Aorta (tissue), 5 donors: ENCODE data around the gene TLCD4. TPM values are rescaled to one million over a fixed set of nuclear protein-coding genes. Genes with fewer than 3 reads are reported as not detected.
"Not testable (repeated sequence)": the region's sequence is repeated elsewhere in the genome, so short reads cannot be mapped to it uniquely, and the experiment has no call there.

Experiments
- ATAC-seq: fragments of 200-7000 bp; cut with Tn5 transposase; one replicate; pipeline ENCODE4 v1.9.1; 2022; ENCODE audit warnings: moderate library complexity; ENCODE audit not compliant: low FRiP score
- DNase-seq, 2 donors: peaks; one replicate each; pipeline ENCODE4 v3.0.0-alpha.2; 2020
- H3K27ac ChIP-seq, 2 donors: one replicate each; pipeline ENCODE4 v1.5.1; 2013; ENCODE audit warnings: low read length in 2 of 2, mild to moderate bottlenecking in 2 of 2, moderate library complexity in 2 of 2, control low read depth in 1 of 2, inconsistent platforms in 1 of 2, low read depth in 1 of 2
- H3K27me3 ChIP-seq, 2 donors: one replicate each; pipeline ENCODE4 v1.6.1; 2013; ENCODE audit warnings: control low read depth in 1 of 2, low read length in 1 of 2, mild to moderate bottlenecking in 1 of 2, moderate library complexity in 1 of 2; ENCODE audit not compliant: insufficient read depth in 2 of 2, control insufficient read depth in 1 of 2
- H3K36me3 ChIP-seq, 2 donors: one replicate each; pipeline ENCODE4 v1.6.1; 2013; ENCODE audit warnings: control low read depth in 1 of 2, low read length in 1 of 2, mild to moderate bottlenecking in 1 of 2; ENCODE audit not compliant: insufficient read depth in 2 of 2, control insufficient read depth in 1 of 2
- H3K4me1 ChIP-seq, 2 donors: one replicate each; pipeline ENCODE4 v1.6.1; 2013; ENCODE audit warnings: low read length in 2 of 2, control low read depth in 1 of 2, mild to moderate bottlenecking in 1 of 2, moderate library complexity in 1 of 2; ENCODE audit not compliant: insufficient read depth in 2 of 2, control insufficient read depth in 1 of 2
- H3K4me3 ChIP-seq, 2 donors: one replicate each; pipeline ENCODE4 v1.5.1; 2013; ENCODE audit warnings: low read length in 2 of 2, control low read depth in 1 of 2, mild to moderate bottlenecking in 1 of 2
- H3K9me3 ChIP-seq: one replicate; pipeline ENCODE4 v1.6.1; 2013; ENCODE audit warnings: mild to moderate bottlenecking, low read length; ENCODE audit not compliant: control insufficient read depth
- WGBS, 2 donors: extraction: QIAGEN DNeasy Blood & Tissue Kit; methylation state at CpG; one replicate each; pipeline ENCODE4 v1.1.7; 2013; 5-methylcytosine and 5-hydroxymethylcytosine counted together
- intact Hi-C, 2 donors: fragments of 100-400 bp; cut with DNase I; formaldehyde crosslinking; loops; one replicate each; pipeline versions ENCODE4 v1.14.2 to v1.15.0; 2022
- polyA plus RNA-seq, 2 donors: library from polyadenylated mRNA; stranded (reverse); fragments of 200-250 nt; gene quantifications; one replicate each; pipeline ENCODE4 v1.2.3, GENCODE V29; 2013
- total RNA-seq, 2 donors: library from RNA; stranded (reverse); fragmentation: NEBNext Ultra II Directional; extraction: Animal tissue kit (Norgen Biotek cat#: 25700); gene quantifications; one replicate each; pipeline ENCODE4 v1.2.1, GENCODE V29; 2021
- donor health status: healthy with polysubstance abuse.
- donor health status: Bipolar disorder and iron deficiency.
- donor health status: DM: no; HTN: no; CAD: no.
- donor health status: DM: no; HTN: no; CAD: no.
- donor health status: DM: yes; HTN: yes; CAD: no.

TLCD4 gene
- total and polyA plus RNA-seq, 4 donors = 2.7 to 17.3 (median 7.4) TPM

- intact Hi-C loops = loop anchor here (5.0 to 10.0 kb wide), 2 partner anchors 143 to 145 kb away; partner anchors contain the start of gene RWDD3 (in 2 of the 2)
- H3K4me3 ChIP-seq = no peak overlapping the region
- no peaks in the 10 kb centered on the region for H3K36me3 ChIP-seq
- no peak for ATAC-seq
- H3K9me3 ChIP-seq = no peaks in the 10 kb centered on the region
- WGBS, 2 donors = 95 to 98% methylated on average over 6 of the region's 6 CpGs
- H3K4me1 ChIP-seq = peaks cover 0 to 8% of the 10 kb centered on the region in 2 donors
- no peaks in the 10 kb centered on the region for H3K27me3 ChIP-seq
- H3K27ac ChIP-seq = no peak overlapping the region
- no peak for DNase-seq
These were observed 27.4 kb upstream of the TLCD4 start for GRCh38 chr1:95089650-95090287.

- H3K9me3 ChIP-seq, H3K27ac ChIP-seq, intact Hi-C loops, H3K27me3 ChIP-seq, H3K4me3 ChIP-seq, DNase-seq, H3K4me1 ChIP-seq, H3K36me3 ChIP-seq, ATAC-seq: not testable (repeated sequence)
- WGBS, 2 donors = 62 to 79% methylated on average over 27 to 28 of the region's 28 CpGs
These were observed 25.9 kb upstream of the TLCD4 start for GRCh38 chr1:95091290-95091689.

- H3K4me1 ChIP-seq, H3K27ac ChIP-seq, ATAC-seq, H3K27me3 ChIP-seq, H3K9me3 ChIP-seq, H3K4me3 ChIP-seq, DNase-seq, intact Hi-C loops, H3K36me3 ChIP-seq: not testable (repeated sequence)
These were observed 24.3 kb upstream of the TLCD4 start for GRCh38 chr1:95092891-95093290.

GRCh38 chr1:95093296-95093695 lies 23.9 kb upstream of the TLCD4 start:
- Histone ChIP-seq H3K4me1 (peaks cover 2 to 3% of the 10 kb centered on the region in 2 donors), H3K27me3 (no peaks in the 10 kb centered on the region), H3K9me3 (no peaks in the 10 kb centered on the region), H3K27ac (no peak overlapping the region), H3K36me3 (no peaks in the 10 kb centered on the region), H3K4me3 (no peak overlapping the region)
- ATAC-seq = no peak
- intact Hi-C loops = no loop called here
- no peak for DNase-seq
- 41 to 86% methylated on average over 1 of the region's 1 CpG for WGBS, 2 donors

- Histone ChIP-seq H3K9me3 (no peaks in the 10 kb centered on the region), H3K27me3 (no peaks in the 10 kb centered on the region), H3K36me3 (no peaks in the 10 kb centered on the region), H3K27ac (no peak overlapping the region), H3K4me1 (peaks cover 0 to 2% of the 10 kb centered on the region in 2 donors), H3K4me3 (no peak overlapping the region)
- ATAC-seq (no peak), DNase-seq (no peak)
- 76 to 77% methylated on average over 2 of the region's 2 CpGs for WGBS, 2 donors
- intact Hi-C loops = no loop called here
These were observed 22.2 kb upstream of the TLCD4 start for GRCh38 chr1:95094923-95095322.

- ATAC-seq = no peak
- intact Hi-C loops = no loop called here
These were observed 21.3 kb upstream of the TLCD4 start for GRCh38 chr1:95095833-95096217.

GRCh38 chr1:95096218-95096841 lies 20.8 kb upstream of the TLCD4 start:
- intact Hi-C loops = no loop called here
- WGBS, 2 donors = 87 to 90% methylated on average over 6 of the region's 6 CpGs
- H3K4me3 ChIP-seq = no peak overlapping the region
- DNase-seq (no peak), ATAC-seq (no peak)
- no peaks in the 10 kb centered on the region for H3K36me3 ChIP-seq
- H3K4me1 ChIP-seq = peaks cover 0 to 2% of the 10 kb centered on the region in 2 donors
- no peaks in the 10 kb centered on the region for H3K27me3 ChIP-seq
- no peak overlapping the region for H3K27ac ChIP-seq
- H3K9me3 ChIP-seq = no peaks in the 10 kb centered on the region

More at GRCh38 chr1:95095833-95096217, 21.3 kb upstream of the TLCD4 start:
- Histone ChIP-seq H3K4me1 (peaks cover 0 to 2% of the 10 kb centered on the region in 2 donors), H3K27me3 (no peaks in the 10 kb centered on the region), H3K36me3 (no peaks in the 10 kb centered on the region), H3K4me3 (no peak overlapping the region), H3K9me3 (no peaks in the 10 kb centered on the region), H3K27ac (no peak overlapping the region)
- DNase-seq = no peak
- 89 to 91% methylated on average over 2 of the region's 2 CpGs for WGBS, 2 donors

GRCh38 chr1:95097426-95097825 lies 19.7 kb upstream of the TLCD4 start:
- Histone ChIP-seq H3K27ac (no peak overlapping the region), H3K36me3 (no peaks in the 10 kb centered on the region), H3K9me3 (no peaks in the 10 kb centered on the region), H3K4me3 (no peak overlapping the region), H3K4me1 (peaks cover 0 to 2% of the 10 kb centered on the region in 2 donors), H3K27me3 (no peaks in the 10 kb centered on the region)
- intact Hi-C loops = no loop called here
- WGBS, 2 donors = 89 to 96% methylated on average over 4 of the region's 4 CpGs
- no peak for DNase-seq
- no peak for ATAC-seq

- H3K4me3 ChIP-seq = no peak overlapping the region
- intact Hi-C loops = no loop called here
- H3K4me1 ChIP-seq = peaks cover 0 to 2% of the 10 kb centered on the region in 2 donors
- H3K27me3 ChIP-seq = no peaks in the 10 kb centered on the region
- no peak for ATAC-seq
- no peaks in the 10 kb centered on the region for H3K9me3 ChIP-seq
- 77 to 81% methylated on average over 4 of the region's 4 CpGs for WGBS, 2 donors
- H3K27ac ChIP-seq = no peak overlapping the region
- no peak for DNase-seq
- no peaks in the 10 kb centered on the region for H3K36me3 ChIP-seq
These were observed 19.0 kb upstream of the TLCD4 start for GRCh38 chr1:95098196-95098595.
